ENCODE results near the gene EEF2. TPM values are rescaled to one million over a fixed set of nuclear protein-coding genes. Genes with fewer than 3 reads are reported as not detected.

EEF2 gene
- total RNA-seq, 1 experiment from 2014 or later, result 3,615 TPM

GRCh38 chr19:3978145-3978544, 7.1 kb downstream of the EEF2 start:
- H2BK120ac ChIP-seq (ENCODE audit: low read depth, low read length, poor library complexity, severe bottlenecking), result no peak overlapping the region
- no peak overlapping the region for H3K56ac ChIP-seq (ENCODE audit: insufficient read length, low read depth, low read length)
- no peak for DNase-seq
- H3K79me1 ChIP-seq (ENCODE audit: insufficient read depth, low read depth, low read length, poor library complexity, severe bottlenecking), result peaks cover 7% of the 10 kb centered on the region
- peaks cover 8% of the 10 kb centered on the region; the same call in 1 of the 2 replicates for H3K79me2 ChIP-seq (ENCODE audit: insufficient read depth, low read length)
- Mint-ChIP-seq H3K9me3 (no peaks in the 10 kb centered on the region; a peak in 1 of 5 replicates), H3K27me3 (ENCODE audit: low read depth) (peaks cover 3% of the 10 kb centered on the region), H3K27ac (peak overlapping the region; percentile 47 to 87 (median 69); a peak in 6 of 7 replicates), H3K36me3 (ENCODE audit: insufficient read depth in 1 of 3, low read depth in 3 of 3) (peaks cover 65 to 81% (median 74%) of the 10 kb centered on the region in 3 experiments), H3K4me3 (peak overlapping the region in 1 of 2 experiments; percentile 3; a peak in 1 of 5 replicates), H3K4me1 (peaks cover 11% of the 10 kb centered on the region in 2 experiments)
- no peak overlapping the region for H2BK12ac ChIP-seq (ENCODE audit: insufficient read length, low read depth, low read length)
- H2AFZ ChIP-seq (ENCODE audit: low read length), result no peak overlapping the region
- H3K18ac ChIP-seq (ENCODE audit: insufficient read length, low read depth, low read length), result no peak overlapping the region
- no peak for TF ChIP-seq CTCF (conservative IDR thresholded peaks at IDR 0.05)
- no peak overlapping the region for H3K27ac ChIP-seq (ENCODE audit: insufficient read length, low read depth, low read length)
- no peaks in the 10 kb centered on the region for H3K9me3 ChIP-seq (ENCODE audit: control insufficient read depth, low read depth, low read length)
- no peak overlapping the region for H4K8ac ChIP-seq (replicated peaks; ENCODE audit: insufficient read length, low read depth, low read length)
- H2BK20ac ChIP-seq (ENCODE audit: low read depth, low read length, poor library complexity, severe bottlenecking), result no peak overlapping the region
- H3K4me1 ChIP-seq (ENCODE audit: insufficient read depth, low read length), result no peaks in the 10 kb centered on the region
- H2AK5ac ChIP-seq (ENCODE audit: insufficient read length, low read length), result no peak overlapping the region
- no peak overlapping the region for H4K5ac ChIP-seq (ENCODE audit: insufficient read length, low read depth, low read length)
- no peak overlapping the region for H2BK5ac ChIP-seq (ENCODE audit: insufficient read length, low read length)
- no peaks in the 10 kb centered on the region for H3K23me2 ChIP-seq (ENCODE audit: insufficient read length, low read depth, low read length, poor library complexity, severe bottlenecking)
- no peak overlapping the region for H3K4ac ChIP-seq (ENCODE audit: low read depth, low read length)
- H3K27me3 ChIP-seq (ENCODE audit: insufficient read depth, low read length), result no peaks in the 10 kb centered on the region
- H3K14ac ChIP-seq (ENCODE audit: insufficient read depth, low read length), result no peak overlapping the region
- WGBS (ENCODE audit: extremely low coverage, insufficient read length, low lambda C conversion rate), result no CpG with 5 or more reads among the region's 19 CpGs
- H3K9ac ChIP-seq (ENCODE audit: extremely low read depth, insufficient read length, low read length), result no peak overlapping the region
- H4K91ac ChIP-seq (ENCODE audit: insufficient read length, low read depth, low read length), result no peak overlapping the region
- no peak overlapping the region for H2BK15ac ChIP-seq (ENCODE audit: low read depth, low read length)
- H3T11ph ChIP-seq (ENCODE audit: low read length), result no peak overlapping the region
- H3K4me2 ChIP-seq (ENCODE audit: insufficient read depth, insufficient read length, low read length), result no peak overlapping the region
- H3K23ac ChIP-seq (ENCODE audit: insufficient read length, low read depth, low read length), result no peak overlapping the region
- H4K20me1 ChIP-seq (ENCODE audit: control insufficient read depth, insufficient read depth, insufficient read length), result no peaks in the 10 kb centered on the region

Measured in H9 (cell line).